HG03558 (cell line): ENCODE data around the gene SORCS2.

Source experiments
- ATAC-seq: cut with Tn5 transposase; IDR thresholded peaks from one replicate; pipeline ENCODE4 v1.9.1; 2021; ENCODE audit warnings: moderate number of reproducible peaks; ENCODE audit not compliant: unreplicated experiment; ENCODE audit errors: extremely low read depth

SORCS2 gene

DNA sequence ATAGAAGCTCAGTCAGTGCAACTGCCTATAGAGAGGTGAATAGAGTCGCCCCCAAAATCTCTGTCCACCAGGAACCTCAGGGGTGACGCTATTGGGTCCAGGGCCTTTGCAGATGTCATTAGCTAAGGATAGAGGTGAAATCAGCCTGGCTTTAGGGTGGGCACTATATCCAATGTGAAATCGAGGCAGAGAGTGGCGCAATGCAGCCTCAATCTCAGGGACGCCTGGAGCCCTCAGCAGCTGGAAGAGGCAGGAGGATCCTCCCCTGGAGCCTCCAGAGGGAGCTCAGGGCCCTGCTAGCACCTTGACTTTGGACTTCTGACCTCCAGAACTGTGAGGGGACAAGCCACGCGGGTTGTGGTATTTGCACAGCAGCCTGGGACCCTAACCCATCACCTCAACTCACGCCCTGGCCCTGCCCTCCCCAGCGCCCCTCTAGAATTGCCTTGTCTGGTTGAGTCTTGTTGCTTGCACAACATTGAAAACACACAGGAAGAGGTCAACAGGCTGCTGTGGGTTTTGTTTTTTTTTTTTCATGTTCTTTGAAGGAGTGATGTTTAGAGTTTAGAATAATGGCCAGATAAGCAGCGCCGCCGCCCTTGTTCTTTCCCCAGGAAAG is 331.8 kb downstream of the SORCS2 start:
- no peak for ATAC-seq

DNA sequence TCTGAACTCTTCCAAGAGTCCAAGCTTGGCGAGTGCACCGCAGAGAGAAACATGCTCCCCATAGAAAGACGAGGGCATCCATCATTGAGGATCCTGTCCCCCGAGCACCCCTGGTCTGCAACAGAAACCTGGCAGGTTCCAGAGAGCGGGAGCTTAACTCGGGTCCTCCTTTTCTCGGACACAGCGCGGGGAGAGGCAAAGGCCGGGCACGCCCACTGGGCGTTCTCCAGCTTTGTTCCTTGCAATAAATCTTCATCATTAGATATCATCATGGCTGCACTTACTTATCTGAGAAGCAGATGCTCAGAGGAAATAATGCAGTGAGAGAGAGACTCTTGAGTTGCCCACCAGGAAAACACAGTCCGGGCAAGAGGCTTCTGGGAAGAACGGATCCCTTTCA is 332.5 kb downstream of the SORCS2 start:
- no peak for ATAC-seq

DNA sequence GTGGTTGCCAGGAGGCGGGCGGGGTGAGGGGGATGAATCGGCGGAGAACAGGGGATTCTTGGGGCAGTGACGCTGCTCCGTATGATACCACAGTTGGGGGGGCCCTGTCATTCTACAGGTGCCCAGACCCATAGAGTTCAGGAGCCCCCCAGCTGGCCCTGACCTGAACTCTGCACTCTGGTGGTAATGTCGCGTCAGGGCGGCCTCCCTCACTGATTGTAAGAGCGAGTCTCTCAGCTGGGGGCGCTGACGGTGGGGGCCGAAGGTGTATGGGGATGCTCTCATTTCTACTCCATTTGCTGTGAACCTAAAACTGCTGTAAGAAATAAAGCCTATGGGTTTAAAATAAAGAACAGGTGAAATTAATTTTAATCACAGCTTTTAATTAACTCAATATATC is 334.2 kb downstream of the SORCS2 start:
- ATAC-seq = no peak

DNA sequence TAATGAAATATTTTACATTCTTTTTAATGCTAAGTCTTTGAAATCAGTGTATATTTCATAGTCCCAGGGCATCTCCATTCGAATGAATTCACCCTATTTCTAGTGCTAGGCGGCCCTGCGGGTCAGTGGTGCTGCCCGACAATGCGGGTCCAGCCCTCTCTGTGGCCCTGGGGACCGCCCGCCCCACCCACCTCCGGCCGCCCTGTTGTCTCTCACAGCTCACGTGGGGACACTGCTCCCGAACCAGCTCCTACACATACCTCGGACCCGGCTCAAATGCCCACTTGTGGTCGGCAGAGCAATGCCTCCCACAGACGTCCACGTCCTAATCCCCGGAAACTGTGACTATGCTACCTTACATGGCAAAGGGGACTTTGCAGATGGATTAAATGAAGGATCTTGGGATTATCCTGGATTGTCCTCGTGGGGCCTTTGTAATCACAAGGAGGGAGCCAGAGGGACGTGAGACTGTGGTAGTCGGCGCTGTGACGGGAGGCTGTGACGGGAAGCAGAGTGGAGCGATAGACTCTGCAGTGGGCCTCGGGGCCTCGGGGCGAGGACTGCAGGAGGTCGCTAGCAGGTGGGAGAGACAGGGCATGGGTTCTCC is 334.7 kb downstream of the SORCS2 start:
- no peak for ATAC-seq

DNA sequence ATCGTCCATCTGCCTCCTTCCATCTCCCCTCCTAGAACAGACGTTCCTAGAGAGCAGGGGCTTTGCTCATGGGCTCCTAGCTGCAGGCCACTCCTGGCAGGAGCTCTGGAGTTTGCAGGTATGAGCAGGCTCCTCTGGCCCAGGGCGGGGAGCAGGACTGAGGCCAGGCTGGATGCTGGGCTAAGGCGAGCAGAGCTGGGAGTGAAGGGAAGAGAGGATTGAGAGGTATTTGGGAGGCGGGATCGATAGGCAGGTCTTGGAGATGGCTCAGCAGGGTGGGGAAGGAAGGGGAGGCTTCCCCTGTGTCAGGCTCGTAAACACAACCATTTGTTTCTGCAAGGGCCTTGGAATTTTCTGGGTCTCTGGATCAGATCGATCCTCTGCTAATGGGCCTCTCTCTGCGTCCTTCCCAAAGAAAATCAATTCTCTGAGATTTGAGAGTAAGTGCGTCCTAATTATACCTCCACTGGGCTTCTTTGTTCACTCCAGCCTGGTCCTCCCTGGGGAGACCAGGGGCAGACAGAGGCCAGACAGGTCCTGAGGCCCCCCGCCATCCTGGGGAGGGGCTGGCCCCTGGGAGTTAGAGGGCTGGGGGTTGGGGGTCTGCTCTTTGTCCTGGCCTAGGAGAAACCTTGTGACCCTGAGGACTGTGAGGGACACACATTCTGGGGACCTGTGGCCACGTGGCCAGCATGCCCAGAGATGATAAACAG is 337.2 kb downstream of the SORCS2 start:
- no peak for ATAC-seq

DNA sequence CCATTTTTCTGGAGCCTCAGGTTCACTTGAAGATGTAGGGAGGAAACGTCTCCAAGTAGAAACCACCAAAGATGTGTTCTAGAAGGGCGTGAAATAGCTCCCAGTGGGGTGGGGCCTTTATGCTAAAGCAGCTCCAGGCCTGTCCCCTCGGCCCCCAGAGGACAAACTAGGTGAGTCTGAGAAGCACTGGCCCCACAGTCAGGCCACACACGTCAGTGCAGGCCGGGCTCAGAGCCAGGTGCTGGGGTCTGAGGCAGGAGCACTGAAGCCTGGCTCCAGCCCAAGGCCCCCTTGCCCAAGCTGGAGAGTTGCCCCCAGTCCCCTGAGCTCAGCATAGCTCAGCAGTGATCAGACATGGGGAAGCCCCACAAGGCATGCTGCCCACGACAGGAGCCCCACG is 337.7 kb downstream of the SORCS2 start:
- no peak for ATAC-seq

DNA sequence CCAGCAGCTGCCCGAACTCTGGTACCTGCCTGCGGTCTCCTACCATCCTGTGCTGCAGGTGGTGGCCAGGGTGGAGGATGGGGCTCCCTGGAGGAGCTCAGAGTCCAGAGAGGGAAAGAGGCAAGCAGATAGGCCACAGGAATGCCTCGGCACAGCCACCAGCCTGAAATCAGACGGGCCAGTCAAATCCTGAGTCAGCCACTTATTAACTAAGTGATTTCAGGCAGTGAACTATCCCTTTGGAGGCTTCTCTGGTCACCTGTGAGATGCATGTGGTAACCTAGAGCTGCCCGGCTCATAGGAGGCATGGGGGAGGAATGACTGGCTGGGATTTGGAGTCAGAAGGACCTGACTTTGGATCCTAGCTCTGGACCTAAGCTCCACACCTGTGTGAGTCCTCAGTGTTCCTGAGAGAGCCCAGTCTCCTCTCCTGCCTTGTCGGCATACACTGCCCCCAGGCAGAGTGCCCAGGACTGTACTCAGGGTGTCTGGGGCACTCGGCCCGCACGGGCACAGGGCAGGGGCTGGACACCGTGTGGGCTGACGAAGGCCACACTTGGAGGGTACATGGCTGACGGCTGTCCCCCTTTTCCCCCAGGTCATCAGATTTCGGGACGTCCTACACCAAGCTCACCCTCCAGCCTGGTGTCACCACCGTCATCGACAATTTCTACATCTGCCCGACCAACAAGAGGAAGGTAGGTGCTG is 338.7 kb downstream of the SORCS2 start:
- ATAC-seq = no peak

DNA sequence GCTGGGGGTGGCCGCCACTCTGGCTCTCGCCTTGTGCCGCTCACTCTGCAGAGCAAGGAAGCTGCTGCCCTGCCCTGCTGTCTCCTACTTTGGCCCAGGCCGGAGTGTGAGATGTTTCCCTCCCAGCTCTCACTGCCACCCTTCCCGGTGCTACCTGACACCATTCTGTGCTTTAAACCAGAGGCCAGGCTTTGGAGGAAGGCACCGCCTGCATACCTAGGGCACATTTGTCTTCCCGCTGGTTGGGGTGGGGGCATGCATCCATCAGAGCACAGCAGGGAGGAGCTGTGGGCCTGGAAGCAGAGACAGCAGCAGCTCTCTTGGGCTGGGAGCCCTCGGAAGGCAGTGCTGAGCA is 339.3 kb downstream of the SORCS2 start:
- ATAC-seq = no peak

DNA sequence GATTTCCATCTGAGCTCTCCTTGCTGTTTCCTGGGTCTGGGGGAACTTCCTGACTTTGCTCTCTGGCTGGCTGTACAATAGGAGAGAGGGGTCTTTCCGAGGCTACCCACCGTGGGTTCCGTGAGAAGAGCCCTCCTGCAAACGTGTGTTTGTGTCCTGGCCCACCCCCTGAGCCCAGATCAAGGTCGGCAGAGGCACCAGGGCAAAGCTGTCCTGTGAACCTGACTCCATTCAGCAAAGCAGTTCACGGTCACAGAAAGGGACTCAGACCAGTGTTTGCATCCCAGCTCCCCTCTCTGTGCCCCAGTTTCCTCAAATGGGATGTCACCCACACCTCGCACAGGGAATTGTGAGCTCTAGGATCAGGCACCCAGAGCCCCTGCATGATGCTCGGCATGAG is 339.7 kb downstream of the SORCS2 start:
- no peak for ATAC-seq

DNA sequence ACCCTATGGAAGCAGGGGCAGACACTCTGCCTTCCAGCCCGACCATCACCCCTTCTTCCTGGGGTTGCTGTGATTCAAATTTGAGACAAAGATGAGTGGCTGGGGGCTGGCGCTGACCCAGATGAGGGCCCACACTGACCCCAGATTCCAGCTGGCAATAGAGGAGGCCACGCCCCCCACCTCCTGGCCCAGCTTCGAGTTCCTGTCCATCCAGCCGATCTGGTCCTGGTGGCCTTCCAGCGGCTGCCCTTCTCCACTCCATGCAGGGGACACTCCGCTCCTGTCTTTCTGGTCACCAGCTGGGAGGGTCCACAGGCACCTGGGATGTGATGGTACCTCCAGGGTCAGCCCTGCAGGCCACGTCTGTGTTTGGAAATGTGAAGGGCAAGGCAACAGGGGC is 340.9 kb downstream of the SORCS2 start:
- no peak for ATAC-seq

DNA sequence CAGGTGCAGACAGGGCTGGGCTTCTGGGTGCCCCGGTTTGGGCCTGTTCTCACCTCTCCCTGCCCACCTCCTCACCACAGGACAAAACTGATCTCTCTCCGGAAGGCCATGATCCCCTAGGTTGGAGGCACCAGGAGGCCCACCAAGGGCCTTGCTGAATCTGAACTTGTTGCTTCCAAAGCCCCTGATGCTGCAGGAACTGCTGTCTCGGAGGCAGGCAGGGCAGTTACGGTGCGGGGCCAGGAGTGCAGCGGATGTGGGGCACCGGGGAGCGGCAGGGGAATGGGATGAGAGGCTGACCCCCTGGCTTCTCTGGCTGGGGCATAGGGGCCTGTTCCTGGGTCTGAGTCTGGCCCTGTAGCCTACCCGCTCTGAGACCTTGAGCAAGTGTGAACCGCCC is 342.8 kb downstream of the SORCS2 start:
- no peak for ATAC-seq

DNA sequence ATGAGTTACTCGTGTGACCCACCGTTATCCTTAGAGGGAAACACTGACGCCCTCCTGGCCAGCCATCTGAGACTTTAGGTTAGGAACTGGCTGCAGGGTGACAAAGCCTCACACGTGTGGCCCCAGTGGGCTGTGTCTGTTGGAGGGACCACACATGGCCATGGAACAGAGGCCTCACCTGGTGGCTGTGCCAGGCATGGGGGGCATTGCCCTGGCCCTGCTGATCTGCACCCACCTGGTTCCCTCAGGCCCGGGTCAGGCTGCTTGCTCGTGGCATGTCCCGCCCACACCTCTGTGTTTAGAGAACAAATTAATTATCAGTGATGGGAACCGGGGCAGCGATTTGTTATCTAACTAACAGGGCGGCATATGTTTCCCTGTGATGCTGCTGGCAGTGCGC is 343.3 kb downstream of the SORCS2 start:
- no peak for ATAC-seq

DNA sequence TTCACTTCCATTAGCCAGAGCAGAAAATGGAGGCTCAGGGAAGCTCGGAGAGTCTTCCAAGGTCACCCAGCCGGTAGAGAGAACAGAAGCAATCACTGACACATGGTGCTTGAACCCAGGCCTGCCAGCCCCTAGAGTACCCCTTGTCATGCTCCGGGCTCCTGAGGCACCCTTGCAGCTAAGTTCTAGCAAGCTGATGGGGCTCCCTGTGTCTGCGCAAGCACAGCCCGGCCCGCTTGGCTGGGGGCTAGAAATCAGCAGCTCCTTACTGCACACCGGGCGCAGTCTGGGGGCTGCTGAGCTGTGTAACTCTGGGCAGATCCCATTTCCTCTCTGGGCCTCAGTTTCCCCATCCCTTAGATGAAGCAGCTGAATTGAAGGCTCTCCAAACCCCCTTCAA is 344.5 kb downstream of the SORCS2 start:
- ATAC-seq = no peak

DNA sequence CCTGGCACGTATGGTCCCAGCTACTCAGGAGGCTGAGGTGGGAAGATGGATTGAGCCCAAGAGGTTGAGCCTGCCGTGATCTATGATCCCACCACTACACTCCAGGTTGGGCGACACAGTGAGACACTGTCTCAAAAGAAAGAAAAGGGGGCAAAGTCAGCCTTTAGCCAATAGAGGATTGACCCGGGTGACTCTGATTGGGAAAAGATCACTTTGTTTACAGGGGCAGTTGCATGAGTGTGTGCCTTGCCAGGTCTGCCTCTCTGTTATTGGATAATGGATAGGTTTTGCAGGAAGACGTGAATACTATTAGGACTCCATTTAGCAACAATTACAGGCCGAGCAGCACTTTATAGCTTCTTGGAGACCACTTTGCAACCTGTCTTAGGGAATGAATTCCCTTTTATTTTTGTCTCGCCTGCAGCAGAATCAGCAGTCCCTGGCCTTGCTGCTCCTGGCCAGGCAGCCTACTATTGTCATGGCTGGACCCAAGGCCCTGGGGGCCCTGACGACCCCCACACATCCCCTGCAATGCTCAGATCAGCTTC is 345.6 kb downstream of the SORCS2 start:
- ATAC-seq = no peak

DNA sequence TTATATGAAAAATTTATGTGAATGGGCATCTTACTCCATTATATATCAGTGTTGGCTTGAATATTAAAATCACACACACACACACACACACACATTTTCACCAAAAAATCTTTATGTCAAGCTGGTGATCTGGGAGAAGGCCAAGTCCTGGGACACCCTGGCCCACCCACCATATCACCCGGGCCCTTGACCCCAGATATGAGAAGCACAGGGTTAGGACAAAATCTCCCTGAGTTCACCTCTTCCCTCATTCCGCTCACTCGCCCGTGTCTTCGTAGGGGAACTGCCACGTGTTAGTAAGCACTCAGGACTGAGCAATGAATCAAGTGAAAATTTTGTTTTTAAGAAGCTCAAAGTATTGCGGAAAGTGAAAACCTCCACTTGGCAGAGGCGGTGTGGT is 346.2 kb downstream of the SORCS2 start:
- no peak for ATAC-seq

DNA sequence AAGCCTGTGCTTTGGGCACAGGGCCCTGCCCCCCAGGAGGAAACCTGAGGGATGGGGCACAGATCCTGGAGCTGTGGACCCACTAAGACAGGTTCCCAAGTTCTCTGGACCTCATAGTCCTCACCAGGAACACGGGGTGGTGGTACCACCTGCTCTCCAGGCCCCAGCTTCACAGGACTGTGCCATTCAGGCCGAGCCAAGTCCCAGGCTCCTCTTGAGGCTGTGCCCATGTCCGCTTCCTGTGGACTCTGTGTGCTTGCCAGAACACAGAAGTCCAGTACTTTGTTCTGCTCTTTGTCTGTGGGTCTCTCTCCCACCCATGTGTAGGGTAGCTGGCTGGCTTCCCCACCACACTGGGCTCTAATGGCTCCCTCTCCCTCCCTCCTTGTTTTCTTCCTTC is 346.8 kb downstream of the SORCS2 start:
- no peak for ATAC-seq

DNA sequence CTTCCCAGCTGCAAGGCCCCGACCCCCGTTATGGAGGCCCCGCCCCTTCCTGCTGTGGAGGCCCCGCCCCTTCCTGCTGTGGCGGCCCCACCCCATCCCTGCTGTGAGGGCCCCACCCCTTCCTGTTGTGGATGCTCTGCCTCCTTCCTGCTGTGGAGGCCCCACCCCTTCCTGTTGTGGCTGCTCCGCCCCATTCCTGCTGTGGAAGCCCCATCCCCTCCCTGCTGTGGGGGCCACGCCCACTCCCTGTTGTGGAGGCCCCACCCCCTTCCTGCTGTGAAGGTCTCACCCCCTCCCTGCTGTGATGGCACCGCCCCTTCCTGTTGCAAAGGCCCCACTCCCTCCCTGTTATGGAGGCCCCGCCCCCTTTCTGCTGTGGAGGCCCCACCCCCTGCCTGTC is 347.3 kb downstream of the SORCS2 start:
- no peak for ATAC-seq

DNA sequence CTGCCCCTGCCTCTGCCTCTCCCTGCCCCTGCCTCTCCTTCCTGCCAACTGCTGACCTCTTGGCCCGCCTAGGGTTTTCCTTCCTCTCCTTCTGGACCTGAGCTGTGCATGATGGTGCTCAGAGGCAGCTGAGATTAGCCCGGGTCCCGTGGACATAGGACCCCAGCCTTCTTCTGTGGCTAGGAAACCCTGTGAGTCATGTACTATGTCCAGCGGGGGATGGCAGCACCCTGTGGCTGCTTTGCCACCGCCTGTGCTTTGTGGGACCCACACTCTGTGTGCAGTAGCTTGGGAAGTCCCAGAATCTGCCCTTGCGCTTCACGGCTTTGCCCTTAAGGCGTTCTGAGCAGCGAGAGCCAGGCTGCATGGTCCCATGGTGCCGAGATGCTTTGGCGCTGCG is 347.9 kb downstream of the SORCS2 start:
- no peak for ATAC-seq

DNA sequence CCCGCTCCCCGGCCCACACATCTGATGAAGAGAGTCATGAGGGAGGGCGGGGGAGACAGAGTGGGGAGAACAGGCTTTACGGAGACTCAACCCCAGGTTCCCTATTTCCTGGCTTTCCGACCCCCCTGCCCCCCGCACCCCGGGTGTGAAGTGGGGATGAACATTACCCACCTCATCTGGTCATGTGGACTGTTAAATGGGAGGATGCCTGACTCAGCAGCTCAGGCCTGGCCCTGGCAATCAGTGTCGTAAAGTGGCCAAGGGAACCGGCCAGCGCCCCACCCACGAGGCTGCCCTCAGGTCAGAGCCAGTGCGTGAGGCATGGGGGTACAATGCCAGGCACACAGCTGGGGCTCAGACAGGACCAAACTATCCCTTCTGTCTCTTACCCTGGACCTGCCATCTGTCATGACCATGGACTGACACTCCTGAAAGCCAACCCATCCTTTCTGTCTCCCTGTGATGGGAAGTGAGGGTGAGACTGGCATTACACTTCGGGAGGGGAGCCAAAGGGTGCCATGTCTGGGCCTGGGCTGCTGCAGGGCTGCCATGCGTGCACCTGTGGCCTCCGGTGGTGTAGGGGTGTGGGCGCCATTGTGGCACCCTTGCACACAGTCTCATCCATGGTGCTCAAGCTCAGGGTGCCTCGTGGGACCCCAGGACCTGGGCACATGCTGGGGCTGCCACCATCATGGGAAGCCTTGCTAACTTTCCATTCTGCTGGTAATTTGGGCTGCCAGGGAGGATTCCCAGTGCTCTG is 348.5 kb downstream of the SORCS2 start:
- ATAC-seq = no peak

DNA sequence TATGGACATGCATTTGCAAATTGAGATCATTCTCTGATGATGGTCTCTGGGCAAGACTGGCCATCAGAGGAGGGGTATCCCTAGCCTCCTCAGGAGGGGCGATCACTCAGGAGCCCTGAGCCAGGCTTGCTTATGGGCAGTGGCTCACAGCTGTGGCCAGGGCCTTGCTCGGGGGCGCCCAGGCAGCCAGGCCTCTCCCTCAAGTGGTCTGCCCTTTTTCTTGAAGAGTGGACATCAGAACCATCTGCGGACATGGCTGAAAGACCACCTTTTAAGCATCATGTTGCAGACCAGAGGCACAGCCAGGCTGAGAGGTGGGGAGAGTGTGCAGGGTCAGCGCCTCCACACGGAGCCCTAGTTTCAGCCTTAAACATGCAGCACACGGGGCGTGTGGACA is 349.1 kb downstream of the SORCS2 start:
- no peak for ATAC-seq
